Transverse colon (tissue), 4 donors: Measurements from ENCODE around the gene TYROBP. TPM values are rescaled to one million over a fixed set of nuclear protein-coding genes. Genes with fewer than 3 reads are reported as not detected.

ENCODE experiments used
- DNase-seq: peaks from one replicate; pipeline ENCODE4 v3.0.0-alpha.2; 2019
- H3K27ac ChIP-seq, 4 donors: fragments of 200-600 bp; sonication (generic); 2 replicates each; pipeline ENCODE4 v1.5.1; 2016 to 2018; ENCODE audit warnings: inconsistent platforms in 4 of 4
- H3K27me3 ChIP-seq: fragments of 200-600 bp; sonication (generic); 2 replicates; pipeline ENCODE4 v1.5.1; 2017; ENCODE audit warnings: inconsistent platforms
- H3K36me3 ChIP-seq, 4 donors: fragments of 200-600 bp; sonication (generic); 2 replicates each; pipeline ENCODE4 v1.5.1; 2017 to 2019; ENCODE audit warnings: inconsistent platforms in 4 of 4
- H3K4me1 ChIP-seq, 4 donors: fragments of 200-600 bp; sonication (generic); 2 replicates each; pipeline ENCODE4 v1.5.1; 2017 to 2020; ENCODE audit warnings: inconsistent platforms in 4 of 4
- H3K4me3 ChIP-seq, 4 donors: fragments of 200-600 bp; sonication (generic); 1 replicate in 1 of 4; 2 replicates in 3 of 4; pipeline versions ENCODE4 v1.5.1 to v1.6.1; 2017 to 2019; ENCODE audit warnings: inconsistent platforms in 4 of 4
- H3K9me3 ChIP-seq, 2 donors: fragments of 200-600 bp; sonication (generic); 2 replicates each; pipeline ENCODE4 v1.5.1; 2017 to 2019; ENCODE audit warnings: inconsistent platforms in 2 of 2
- CTCF ChIP-seq, 5 experiments: fragments of 200-600 bp in 3 of 5; fragments of 450-650 bp in 2 of 5; sonication (generic) in 3 of 5; IDR thresholded peaks; 1 replicate in 2 of 5; 2 replicates in 3 of 5; pipeline ENCODE4 v1.5.1; 2016 to 2017; ENCODE audit warnings: antibody characterized with exemption in 5 of 5, inconsistent platforms in 3 of 5, mild to moderate bottlenecking in 2 of 5, moderate library complexity in 1 of 5
- EP300 ChIP-seq: sonication (generic); formaldehyde crosslinking; IDR thresholded peaks from one replicate; pipeline ENCODE4 v1.6.1; 2017; ENCODE audit warnings: antibody characterized with exemption, low read depth
- POLR2A ChIP-seq: fragments of 450-650 bp; IDR thresholded peaks from one replicate; pipeline ENCODE4 v1.6.1; 2016; ENCODE audit warnings: antibody characterized with exemption, mild to moderate bottlenecking, moderate library complexity
- POLR2AphosphoS5 ChIP-seq, 3 donors: sonication (generic); formaldehyde crosslinking; IDR thresholded peaks; one replicate each; pipeline ENCODE4 v1.6.1; 2016; ENCODE audit warnings: antibody characterized with exemption in 3 of 3
- WGBS, 2 donors: methylation state at CpG; one replicate each; pipeline ENCODE4 v1.1.5; 2018; ENCODE audit warnings: low coverage in 1 of 2; 5-methylcytosine and 5-hydroxymethylcytosine counted together
- in situ Hi-C, 4 donors: fragments of 200-750 bp; cut with MboI; loops; one replicate each; pipeline versions ENCODE4 v1.15.0 to v1.15.1; 2017; ENCODE audit warnings: low sequenced_read_pairs in 3 of 4, low pct_ligation_motif_present in 1 of 4, low pct_unique_long_range_greater_than_20kb in 1 of 4
- intact Hi-C: fragments of 100-400 bp; cut with DNase I; formaldehyde crosslinking; loops from one replicate; pipeline ENCODE4 v1.15.1; 2023; ENCODE audit warnings: low total_unique reads
- total RNA-seq, 4 donors: library from RNA; depleted of rRNA; stranded (reverse); fragments of >200 nt; gene quantifications; one replicate each; pipeline ENCODE4 v1.1.0, GENCODE V29; 2016

The TYROBP gene
- total RNA-seq, 4 donors from 2014 or later, result 25.6 to 81.5 (median 52.2) TPM

DNA sequence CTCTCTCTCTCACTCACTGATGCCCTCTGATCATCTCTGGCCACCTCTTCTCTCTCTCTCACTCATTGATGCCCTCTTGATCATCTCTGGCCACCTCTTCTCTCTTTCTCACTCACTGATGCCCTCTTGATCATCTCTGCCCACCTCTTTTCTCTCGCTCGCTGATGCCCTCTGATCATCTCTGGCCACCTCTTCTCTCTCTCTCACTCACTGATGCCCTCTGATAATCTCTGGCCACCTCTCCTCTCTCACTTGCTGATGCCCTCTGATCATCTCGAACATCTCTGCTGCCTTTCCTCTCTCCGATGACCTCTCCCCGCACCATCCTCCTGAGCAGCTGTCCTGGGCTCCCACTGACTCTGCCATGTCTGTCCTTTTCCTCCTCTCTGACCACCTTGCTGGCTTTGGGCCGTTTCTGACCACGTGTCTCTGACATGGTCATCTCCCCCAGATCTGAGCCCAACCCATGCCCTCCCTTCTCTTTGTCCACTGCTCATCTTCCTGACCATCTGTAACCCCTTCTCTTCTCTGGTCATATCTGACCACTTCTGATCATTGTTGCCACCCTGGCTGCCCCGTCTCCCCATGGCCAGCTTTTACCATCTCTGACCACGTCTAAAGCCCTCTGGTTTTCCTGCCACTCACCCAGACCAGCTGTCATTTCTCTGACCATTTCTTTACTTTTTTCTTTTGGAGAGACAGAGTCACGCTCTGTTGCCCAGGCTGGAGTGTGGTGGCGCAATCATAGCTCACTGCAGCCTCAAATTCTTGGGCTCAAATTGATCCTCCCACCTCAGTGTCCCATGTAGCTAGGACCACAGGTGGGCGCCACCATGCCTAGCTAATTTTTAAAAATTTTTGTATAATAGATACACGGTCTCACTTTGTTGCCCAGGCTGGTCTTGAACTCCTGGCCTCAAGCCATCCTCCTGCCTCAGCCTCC is 30.5 kb upstream of the TYROBP start:
- Histone ChIP-seq H3K9me3 (no peaks in the 10 kb centered on the region), H3K4me3 (peak overlapping the region in 1 of 4 donors; percentile 73), H3K4me1 (peaks cover 12 to 33% (median 32%) of the 10 kb centered on the region in 4 donors), H3K36me3 (no peaks in the 10 kb centered on the region), H3K27ac (no peak overlapping the region), H3K27me3 (no peaks in the 10 kb centered on the region)
- DNase-seq, result no peak
- WGBS, 2 donors, result 78 to 81% methylated on average over 11 to 13 of the region's 13 CpGs
- in situ Hi-C loops, result loop anchor here in 3 of 4 donors (10.0 kb wide), 2 partner anchors 54 to 244 kb away; no protein-coding TSS in a partner anchor
- TF ChIP-seq POLR2AphosphoS5 (IDR thresholded peaks at IDR 0.05) (no peak), EP300 (no peak)
- intact Hi-C loops, result loop anchor here (10.0 kb wide), 1 partner anchor 194 kb away; the partner anchor contains the start of genes IGFLR1, LIN37, PSENEN and U2AF1L4

- Histone ChIP-seq H3K36me3 (no peaks in the 10 kb centered on the region), H3K4me1 (peaks cover 12 to 33% (median 32%) of the 10 kb centered on the region in 4 donors), H3K27ac (peak overlapping the region in 3 of 4 donors; percentile 78 to 90 (median 86)), H3K4me3 (peak overlapping the region; percentile 64 to 93 (median 77)), H3K9me3 (no peaks in the 10 kb centered on the region), H3K27me3 (no peaks in the 10 kb centered on the region)
- TF ChIP-seq CTCF (IDR thresholded peaks at IDR 0.05) (no peak), POLR2AphosphoS5 (IDR thresholded peaks at IDR 0.05) (no peak), POLR2A (no peak)
- in situ Hi-C loops (loop anchor here in 3 of 4 donors (10.0 kb wide), 2 partner anchors 53 to 243 kb away; no protein-coding TSS in a partner anchor), intact Hi-C loops (loop anchor here (10.0 kb wide), 1 partner anchor 193 kb away; the partner anchor contains the start of genes IGFLR1, LIN37, PSENEN and U2AF1L4)
- WGBS, 2 donors, result 57 to 82% methylated on average over 2 to 11 of the region's 14 CpGs
- DNase-seq, result no peak
These were observed 29.5 kb upstream of the TYROBP start for GRCh38 chr19:35937345-35938281.

DNA sequence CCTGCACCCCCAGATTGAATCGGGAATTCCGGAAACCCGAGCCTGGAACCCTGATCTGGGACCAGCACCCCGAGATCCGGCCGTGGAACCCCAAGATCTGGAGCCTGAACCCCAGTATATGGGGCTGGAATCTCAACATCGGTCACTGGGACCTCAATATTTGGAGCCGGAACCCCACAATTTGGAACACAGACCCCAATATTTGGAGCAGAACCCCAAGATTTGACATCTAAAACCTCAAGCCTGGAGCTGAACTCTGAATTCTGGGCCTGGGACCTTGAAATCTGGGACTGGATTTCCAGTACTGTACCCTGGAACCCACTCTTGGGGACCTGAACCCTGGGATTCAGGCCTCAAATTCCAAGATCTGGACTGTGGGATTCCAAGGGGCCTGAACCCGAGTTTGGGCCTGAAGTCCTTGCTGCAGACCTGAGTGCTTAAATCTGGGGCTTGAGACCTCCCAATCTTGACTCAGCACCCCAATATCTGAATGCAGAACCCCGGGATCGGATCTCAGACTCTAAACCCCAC is 28.7 kb upstream of the TYROBP start:
- WGBS, 2 donors, result 18% methylated on average over 10 of the region's 11 CpGs; no CpG with 5 or more reads in 1 of the 2 donors
- H3K9me3 ChIP-seq, result no peaks in the 10 kb centered on the region
- DNase-seq, result no peak
- TF ChIP-seq POLR2A (no peak), CTCF (IDR thresholded peaks at IDR 0.05) (no peak), POLR2AphosphoS5 (IDR thresholded peaks at IDR 0.05) (no peak), EP300 (no peak)
- H3K27me3 ChIP-seq, result no peaks in the 10 kb centered on the region
- H3K36me3 ChIP-seq, result no peaks in the 10 kb centered on the region
- in situ Hi-C loops (loop anchor here in 3 of 4 donors (10.0 kb wide), 2 partner anchors 52 to 242 kb away; no protein-coding TSS in a partner anchor), intact Hi-C loops (loop anchor here (10.0 kb wide), 1 partner anchor 192 kb away; the partner anchor contains the start of genes IGFLR1, LIN37, PSENEN and U2AF1L4)
- H3K27ac ChIP-seq, result peak overlapping the region; percentile 78 to 90 (median 82)
- H3K4me1 ChIP-seq, result peaks cover 12 to 34% (median 33%) of the 10 kb centered on the region in 4 donors
- H3K4me3 ChIP-seq, result peak overlapping the region; percentile 64 to 93 (median 77)
